Measurements from ENCODE around the gene CAPS. TPM values are rescaled to one million over a fixed set of nuclear protein-coding genes. Genes with fewer than 3 reads are reported as not detected.

CAPS gene
- total RNA-seq, 1 donor from 2014 or later: 21.6 TPM

DNA sequence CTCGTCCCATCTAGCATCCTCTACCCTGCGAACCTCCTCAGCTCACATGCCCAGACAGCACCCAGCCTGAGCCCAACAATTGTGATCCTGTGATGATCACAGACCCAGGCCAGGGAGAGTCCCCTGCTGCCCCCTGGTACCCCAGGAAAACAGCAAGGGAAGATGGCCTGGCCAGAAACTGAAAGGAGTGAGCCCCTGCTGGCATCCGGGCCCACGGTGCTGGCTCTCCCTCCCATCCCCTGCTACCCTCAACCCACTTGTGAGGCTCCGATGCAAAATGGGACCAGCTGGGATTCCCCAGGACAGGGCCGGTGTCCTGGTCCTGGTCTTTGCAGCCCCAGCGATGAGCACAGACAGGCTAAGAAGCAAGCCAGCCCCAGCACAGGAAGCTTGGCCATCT is 49.8 kb downstream of the CAPS start:
- H3K9me3 Mint-ChIP-seq: no peaks in the 10 kb centered on the region
- DNase-seq: no peak
- no peak overlapping the region for H3K4me3 Mint-ChIP-seq
- ChIA-PET POLR2A (interaction anchor here (0.6 kb wide), 1 partner anchor 1341 kb away, joined by 3 read pairs; no protein-coding TSS in a partner anchor), CTCF (no interaction called here)
- ATAC-seq (ENCODE audit: low read depth): no peak
- H3K36me3 Mint-ChIP-seq (ENCODE audit: low read depth): peaks cover 30% of the 10 kb centered on the region
- TF ChIP-seq, protein P1, sequence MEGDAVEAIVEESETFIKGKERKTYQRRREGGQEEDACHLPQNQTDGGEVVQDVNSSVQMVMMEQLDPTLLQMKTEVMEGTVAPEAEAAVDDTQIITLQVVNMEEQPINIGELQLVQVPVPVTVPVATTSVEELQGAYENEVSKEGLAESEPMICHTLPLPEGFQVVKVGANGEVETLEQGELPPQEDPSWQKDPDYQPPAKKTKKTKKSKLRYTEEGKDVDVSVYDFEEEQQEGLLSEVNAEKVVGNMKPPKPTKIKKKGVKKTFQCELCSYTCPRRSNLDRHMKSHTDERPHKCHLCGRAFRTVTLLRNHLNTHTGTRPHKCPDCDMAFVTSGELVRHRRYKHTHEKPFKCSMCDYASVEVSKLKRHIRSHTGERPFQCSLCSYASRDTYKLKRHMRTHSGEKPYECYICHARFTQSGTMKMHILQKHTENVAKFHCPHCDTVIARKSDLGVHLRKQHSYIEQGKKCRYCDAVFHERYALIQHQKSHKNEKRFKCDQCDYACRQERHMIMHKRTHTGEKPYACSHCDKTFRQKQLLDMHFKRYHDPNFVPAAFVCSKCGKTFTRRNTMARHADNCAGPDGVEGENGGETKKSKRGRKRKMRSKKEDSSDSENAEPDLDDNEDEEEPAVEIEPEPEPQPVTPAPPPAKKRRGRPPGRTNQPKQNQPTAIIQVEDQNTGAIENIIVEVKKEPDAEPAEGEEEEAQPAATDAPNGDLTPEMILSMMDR (IDR thresholded peaks at IDR 0.05): no peak
- intact Hi-C loops (cut with micrococcal nuclease): no loop called here
- H3K27ac Mint-ChIP-seq: no peak overlapping the region
- H3K4me1 Mint-ChIP-seq: peaks cover 82% of the 10 kb centered on the region
- H3K27me3 Mint-ChIP-seq: no peaks in the 10 kb centered on the region

DNA sequence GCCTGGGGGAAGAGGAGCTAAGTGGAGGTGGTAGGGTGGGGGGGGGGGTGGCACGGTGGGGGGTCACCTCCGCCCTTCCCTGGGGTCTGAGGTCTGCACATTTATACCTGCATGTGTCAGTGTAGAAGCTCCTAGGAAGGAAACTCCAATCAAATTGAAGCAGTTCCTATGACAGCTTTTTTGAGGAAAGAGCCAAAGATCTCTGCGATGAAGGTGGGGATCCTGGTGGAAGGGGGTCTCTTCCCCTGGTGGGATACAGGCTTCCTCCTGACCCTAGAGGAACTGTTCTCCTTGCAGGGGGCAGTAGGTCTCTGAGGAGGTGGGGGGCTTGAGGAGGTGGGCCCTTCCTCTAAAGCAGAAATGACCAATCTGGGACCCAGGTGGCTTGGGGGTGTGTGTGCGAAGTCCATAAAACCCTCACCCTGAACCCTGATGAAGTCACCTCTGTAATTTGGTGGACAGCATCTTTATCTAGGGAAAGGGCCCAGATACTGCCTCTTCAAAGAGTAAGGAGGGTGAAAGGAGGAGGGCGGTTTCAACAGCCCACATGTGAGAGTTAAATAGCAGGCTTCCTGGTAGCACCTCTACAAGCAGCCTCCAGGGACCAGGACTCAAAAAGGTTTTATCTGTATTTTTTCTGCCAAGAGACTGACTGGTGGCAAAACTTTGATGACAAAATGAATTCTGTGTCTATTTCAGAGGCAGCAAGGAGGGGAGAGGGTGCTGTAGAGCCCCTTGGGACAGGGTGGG is 50.9 kb downstream of the CAPS start:
- intact Hi-C loops (cut with micrococcal nuclease): no loop called here

More for the DNA sequence above, 50.9 kb downstream of the CAPS start:
- ATAC-seq (ENCODE audit: low read depth) (no peak), DNase-seq (no peak)
- H3K9me3 Mint-ChIP-seq: no peaks in the 10 kb centered on the region
- H3K27ac Mint-ChIP-seq: no peak overlapping the region
- ChIA-PET CTCF (no interaction called here), POLR2A (no interaction called here)
- H3K4me3 Mint-ChIP-seq: no peak overlapping the region
- peaks cover 30% of the 10 kb centered on the region for H3K36me3 Mint-ChIP-seq (ENCODE audit: low read depth)
- H3K27me3 Mint-ChIP-seq: no peaks in the 10 kb centered on the region
- H3K4me1 Mint-ChIP-seq: peaks cover 87% of the 10 kb centered on the region
- TF ChIP-seq, protein P1 (IDR thresholded peaks at IDR 0.05): no peak

Other genes starting within 250 kb of the CAPS start
- 58.0 and 60.8 TPM in 2 replicates for gene MICOS13, start 233.7 kb upstream of the CAPS start, total RNA-seq
- 1.4 and 1.5 TPM in 2 replicates for gene HSD11B1L, start 233.2 kb upstream of the CAPS start, total RNA-seq
- 1,170 and 1,330 TPM in 2 replicates for gene RPL36, start 224.0 kb upstream of the CAPS start, total RNA-seq
- gene LONP1, start 194.1 kb upstream of the CAPS start, total RNA-seq: 72.9 and 77.5 TPM in 2 replicates
- not detected in 2 replicates for gene CATSPERD, start 193.6 kb upstream of the CAPS start, total RNA-seq
- 7.5 and 9.8 TPM in 2 replicates for gene PRR22, start 129.5 kb upstream of the CAPS start, total RNA-seq
- gene DUS3L, start 123.1 kb upstream of the CAPS start, total RNA-seq: 82.8 and 89.1 TPM in 2 replicates
- gene NRTN, start 109.2 kb upstream of the CAPS start, total RNA-seq: 0.32 and 0.42 TPM in 2 replicates
- gene FUT6, start 74.6 kb upstream of the CAPS start, total RNA-seq: not detected in 2 replicates
- gene FUT3, start 62.8 kb upstream of the CAPS start, total RNA-seq: not detected in 2 replicates
- not detected in 2 replicates for gene FUT5, start 43.7 kb upstream of the CAPS start, total RNA-seq
- gene NDUFA11, start 10.5 kb upstream of the CAPS start, total RNA-seq: 193 and 225 TPM in 2 replicates
- gene VMAC, start 9.4 kb upstream of the CAPS start, total RNA-seq: 11.2 and 13.3 TPM in 2 replicates
- 77.0 and 98.5 TPM in 2 replicates for gene RANBP3, start 63.9 kb downstream of the CAPS start, total RNA-seq
- 5.2 and 7.0 TPM in 2 replicates for gene RFX2, start 196.2 kb downstream of the CAPS start, total RNA-seq
- not detected in 2 replicates for gene ACSBG2, start 221.4 kb downstream of the CAPS start, total RNA-seq

Data from activated B cell treated with CpG ODN at 0.5 μM for 24 hours (primary cell).